ENCODE measurements around the gene SPECC1L.

- TF ChIP-seq EZH2 (IDR thresholded peaks at IDR 0.05; ENCODE audit: insufficient read depth, poor library complexity, severe bottlenecking): no peak
- TF ChIP-seq EZH2phosphoT487 (IDR thresholded peaks at IDR 0.05; ENCODE audit: insufficient read depth, low read depth): no peak
These were observed 150.8 kb downstream of the SPECC1L start for GRCh38 chr22:24421428-24421931.

All from GM23248 (cell line).